ENCODE data around the gene KLF3. TPM values are rescaled to one million over a fixed set of nuclear protein-coding genes. Genes with fewer than 3 reads are reported as not detected.

KLF3 gene
- polyA plus RNA-seq, 1 donor from 2014 or later = 12.3 TPM

- Histone ChIP-seq H3K9ac (ENCODE audit: low read length) (no peak overlapping the region), H2AFZ (ENCODE audit: low read depth, low read length) (no peak overlapping the region), H3K36me3 (ENCODE audit: insufficient read depth, low read length) (no peaks in the 10 kb centered on the region), H4K20me1 (ENCODE audit: insufficient read depth) (no peaks in the 10 kb centered on the region), H3K9me3 (ENCODE audit: low read length) (no peaks in the 10 kb centered on the region), H3K79me2 (replicated peaks; ENCODE audit: insufficient read depth, low read length) (no peaks in the 10 kb centered on the region), H3K4me2 (ENCODE audit: low read length) (no peak overlapping the region), H3K4me3 (ENCODE audit: low read length) (no peak overlapping the region), H3K9me2 (ENCODE audit: insufficient read depth, low read length) (no peaks in the 10 kb centered on the region), H3K27ac (ENCODE audit: low read length) (no peak overlapping the region), H3K27me3 (ENCODE audit: insufficient read depth, low read depth, low read length) (no peaks in the 10 kb centered on the region), H3F3A (ENCODE audit: insufficient read depth, low read length, poor library complexity, severe bottlenecking) (no peaks in the 10 kb centered on the region)
- TF ChIP-seq EZH2 (IDR thresholded peaks at IDR 0.05; ENCODE audit: borderline replicate concordance, insufficient read depth, low read length, poor library complexity, severe bottlenecking) = no peak
- TF ChIP-seq POLR2AphosphoS5 (IDR thresholded peaks at IDR 0.05) = no peak
- TF ChIP-seq TAF1 (IDR thresholded peaks at IDR 0.05; ENCODE audit: low read depth) = no peak
- TF ChIP-seq RAD21 (conservative IDR thresholded peaks at IDR 0.05) = no peak
- TF ChIP-seq SMC3 (conservative IDR thresholded peaks at IDR 0.05; ENCODE audit: poor library complexity) = no peak
- TF ChIP-seq MXI1 (conservative IDR thresholded peaks at IDR 0.05; ENCODE audit: poor library complexity, severe bottlenecking) = no peak
- no peak for TF ChIP-seq CTCF (IDR thresholded peaks at IDR 0.05; ENCODE audit: poor library complexity, severe bottlenecking)
- TF ChIP-seq REST (IDR thresholded peaks at IDR 0.05; ENCODE audit: borderline replicate concordance) = no peak
- no peak for TF ChIP-seq EP300 (conservative IDR thresholded peaks at IDR 0.05; ENCODE audit: poor library complexity, severe bottlenecking)
Observed at GRCh38 chr4:38634047-38634759, 29.8 kb upstream of the KLF3 start.

- H3K79me2 ChIP-seq (replicated peaks; ENCODE audit: insufficient read depth, low read length) = no peaks in the 10 kb centered on the region
- H3K9me2 ChIP-seq (ENCODE audit: insufficient read depth, low read length) = no peaks in the 10 kb centered on the region
- no peaks in the 10 kb centered on the region for H3K36me3 ChIP-seq (ENCODE audit: insufficient read depth, low read length)
- no peaks in the 10 kb centered on the region for H3F3A ChIP-seq (ENCODE audit: insufficient read depth, low read length, poor library complexity, severe bottlenecking)
- no peak overlapping the region for H3K9ac ChIP-seq (ENCODE audit: low read length)
- H3K27ac ChIP-seq (ENCODE audit: low read length) = no peak overlapping the region
- no peak overlapping the region for H2AFZ ChIP-seq (ENCODE audit: low read depth, low read length)
- H3K4me2 ChIP-seq (ENCODE audit: low read length) = no peak overlapping the region
- no peaks in the 10 kb centered on the region for H3K9me3 ChIP-seq (ENCODE audit: low read length)
- no peaks in the 10 kb centered on the region for H4K20me1 ChIP-seq (ENCODE audit: insufficient read depth)
- TF ChIP-seq SMC3 (conservative IDR thresholded peaks at IDR 0.05; ENCODE audit: poor library complexity) = no peak
- no peak for TF ChIP-seq REST (IDR thresholded peaks at IDR 0.05; ENCODE audit: borderline replicate concordance)
- no peak for TF ChIP-seq EP300 (conservative IDR thresholded peaks at IDR 0.05; ENCODE audit: poor library complexity, severe bottlenecking)
- TF ChIP-seq MXI1 (conservative IDR thresholded peaks at IDR 0.05; ENCODE audit: poor library complexity, severe bottlenecking) = no peak
- TF ChIP-seq POLR2AphosphoS5 (IDR thresholded peaks at IDR 0.05) = no peak
- TF ChIP-seq CTCF (IDR thresholded peaks at IDR 0.05; ENCODE audit: poor library complexity, severe bottlenecking) = no peak
- TF ChIP-seq RAD21 (conservative IDR thresholded peaks at IDR 0.05) = no peak
- no peak for TF ChIP-seq TAF1 (IDR thresholded peaks at IDR 0.05; ENCODE audit: low read depth)
- TF ChIP-seq EZH2 (IDR thresholded peaks at IDR 0.05; ENCODE audit: borderline replicate concordance, insufficient read depth, low read length, poor library complexity, severe bottlenecking) = no peak
- no peak overlapping the region for H3K4me3 ChIP-seq (ENCODE audit: low read length)
- no peaks in the 10 kb centered on the region for H3K27me3 ChIP-seq (ENCODE audit: insufficient read depth, low read depth, low read length)
Observed at GRCh38 chr4:38639242-38639641, 24.8 kb upstream of the KLF3 start.

Data from neural cell (in vitro differentiated cells).